ENCODE data around the gene CDC5L.

Gene CDC5L

DNA sequence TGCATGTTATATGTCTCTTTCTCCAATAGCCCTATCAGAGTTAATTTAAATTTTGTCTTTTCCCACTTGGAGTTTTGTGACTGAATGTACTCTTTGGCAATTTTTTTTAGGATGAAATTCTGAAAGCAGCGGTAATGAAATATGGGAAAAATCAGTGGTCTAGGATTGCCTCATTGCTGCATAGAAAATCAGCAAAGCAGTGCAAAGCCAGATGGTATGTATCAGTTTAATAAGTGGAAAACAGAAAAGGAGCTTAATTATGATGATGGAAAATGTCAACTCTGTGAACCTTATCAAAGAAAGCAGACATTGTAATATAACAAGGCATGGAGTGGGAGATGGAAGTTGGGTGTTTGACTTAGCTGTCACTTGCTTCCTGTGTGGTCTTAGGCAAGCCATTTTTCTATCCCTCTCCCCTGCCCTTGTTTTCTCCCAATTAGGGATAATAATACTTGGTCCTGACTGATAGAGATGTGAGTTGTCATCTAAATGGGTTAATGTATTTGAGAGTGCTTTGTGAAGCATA, 2.7 kb downstream of the CDC5L start:
- H3K79me2 ChIP-seq (ENCODE audit: insufficient read depth, low read length) = peaks cover 57% of the 10 kb centered on the region
- peaks cover 26% of the 10 kb centered on the region for H4K20me1 ChIP-seq (ENCODE audit: low read depth, low read length)
- H3K27me3 ChIP-seq (ENCODE audit: low read length) = no peaks in the 10 kb centered on the region
- no peaks in the 10 kb centered on the region for H3K9me2 ChIP-seq (replicated peaks; ENCODE audit: insufficient read depth, low read length)
- no peak for TF ChIP-seq EZH2phosphoT487 (conservative IDR thresholded peaks at IDR 0.05; ENCODE audit: low read length)
- no peak overlapping the region for H3K4me3 ChIP-seq (ENCODE audit: insufficient read depth, low read length, poor library complexity, severe bottlenecking)
- H3K9ac ChIP-seq (ENCODE audit: low read length) = 0 out of 2 replicates have a peak overlapping the region, but pooled peaks have one; percentile 0
- no peaks in the 10 kb centered on the region for H3K9me3 ChIP-seq (ENCODE audit: insufficient read depth, low read length)
- H3F3A ChIP-seq (ENCODE audit: insufficient read depth) = peaks cover 7% of the 10 kb centered on the region
- H3K36me3 ChIP-seq (ENCODE audit: low read length) = peaks cover 43% of the 10 kb centered on the region
- H2AFZ ChIP-seq (ENCODE audit: low read depth, low read length, severe bottlenecking) = no peak overlapping the region
- no peak overlapping the region for H3K27ac ChIP-seq (ENCODE audit: low read depth, low read length)
- H3K4me2 ChIP-seq (ENCODE audit: low read depth, low read length, poor library complexity, severe bottlenecking) = peak overlapping the region; percentile 90

DNA sequence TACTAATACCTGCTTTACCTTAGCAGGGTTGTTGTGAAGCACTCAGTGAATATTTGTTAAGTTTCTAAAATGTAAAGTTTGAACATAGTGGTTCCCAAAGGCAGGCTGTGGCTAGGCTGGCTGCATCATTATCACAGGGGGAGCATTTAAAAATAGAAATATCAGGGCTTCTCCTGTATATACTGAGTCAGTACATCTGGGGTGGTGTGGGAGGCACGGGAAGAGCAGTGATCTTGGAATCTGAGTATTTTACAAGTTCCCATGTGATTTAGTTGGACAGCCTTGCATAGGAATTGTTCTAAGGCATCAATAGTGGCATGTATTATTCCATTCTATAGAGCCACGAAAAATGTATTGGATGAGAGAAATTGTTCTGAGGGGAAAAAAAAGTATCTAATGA, 8.0 kb downstream of the CDC5L start:
- H3K9ac ChIP-seq (ENCODE audit: low read length) = no peak overlapping the region
- no peaks in the 10 kb centered on the region; the same call in 1 of the 2 replicates for H3F3A ChIP-seq (ENCODE audit: insufficient read depth)
- no peaks in the 10 kb centered on the region for H3K27me3 ChIP-seq (ENCODE audit: low read length)
- H4K20me1 ChIP-seq (ENCODE audit: low read depth, low read length) = peaks cover 24% of the 10 kb centered on the region
- no peak overlapping the region for H3K27ac ChIP-seq (ENCODE audit: low read depth, low read length)
- no peak overlapping the region for H3K4me2 ChIP-seq (ENCODE audit: low read depth, low read length, poor library complexity, severe bottlenecking)
- no peaks in the 10 kb centered on the region for H3K9me3 ChIP-seq (ENCODE audit: insufficient read depth, low read length)
- H2AFZ ChIP-seq (ENCODE audit: low read depth, low read length, severe bottlenecking) = no peak overlapping the region
- H3K36me3 ChIP-seq (ENCODE audit: low read length) = peaks cover 79% of the 10 kb centered on the region
- TF ChIP-seq EZH2phosphoT487 (conservative IDR thresholded peaks at IDR 0.05; ENCODE audit: low read length) = no peak
- TF ChIP-seq, protein P1, sequence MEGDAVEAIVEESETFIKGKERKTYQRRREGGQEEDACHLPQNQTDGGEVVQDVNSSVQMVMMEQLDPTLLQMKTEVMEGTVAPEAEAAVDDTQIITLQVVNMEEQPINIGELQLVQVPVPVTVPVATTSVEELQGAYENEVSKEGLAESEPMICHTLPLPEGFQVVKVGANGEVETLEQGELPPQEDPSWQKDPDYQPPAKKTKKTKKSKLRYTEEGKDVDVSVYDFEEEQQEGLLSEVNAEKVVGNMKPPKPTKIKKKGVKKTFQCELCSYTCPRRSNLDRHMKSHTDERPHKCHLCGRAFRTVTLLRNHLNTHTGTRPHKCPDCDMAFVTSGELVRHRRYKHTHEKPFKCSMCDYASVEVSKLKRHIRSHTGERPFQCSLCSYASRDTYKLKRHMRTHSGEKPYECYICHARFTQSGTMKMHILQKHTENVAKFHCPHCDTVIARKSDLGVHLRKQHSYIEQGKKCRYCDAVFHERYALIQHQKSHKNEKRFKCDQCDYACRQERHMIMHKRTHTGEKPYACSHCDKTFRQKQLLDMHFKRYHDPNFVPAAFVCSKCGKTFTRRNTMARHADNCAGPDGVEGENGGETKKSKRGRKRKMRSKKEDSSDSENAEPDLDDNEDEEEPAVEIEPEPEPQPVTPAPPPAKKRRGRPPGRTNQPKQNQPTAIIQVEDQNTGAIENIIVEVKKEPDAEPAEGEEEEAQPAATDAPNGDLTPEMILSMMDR (IDR thresholded peaks at IDR 0.05; ENCODE audit: insufficient read depth, low read length, poor library complexity, severe bottlenecking) = no peak
- H3K4me3 ChIP-seq (ENCODE audit: insufficient read depth, low read length, poor library complexity, severe bottlenecking) = no peak overlapping the region
- no peaks in the 10 kb centered on the region for H3K9me2 ChIP-seq (replicated peaks; ENCODE audit: insufficient read depth, low read length)
- H3K79me2 ChIP-seq (ENCODE audit: insufficient read depth, low read length) = peaks cover 67% of the 10 kb centered on the region

DNA sequence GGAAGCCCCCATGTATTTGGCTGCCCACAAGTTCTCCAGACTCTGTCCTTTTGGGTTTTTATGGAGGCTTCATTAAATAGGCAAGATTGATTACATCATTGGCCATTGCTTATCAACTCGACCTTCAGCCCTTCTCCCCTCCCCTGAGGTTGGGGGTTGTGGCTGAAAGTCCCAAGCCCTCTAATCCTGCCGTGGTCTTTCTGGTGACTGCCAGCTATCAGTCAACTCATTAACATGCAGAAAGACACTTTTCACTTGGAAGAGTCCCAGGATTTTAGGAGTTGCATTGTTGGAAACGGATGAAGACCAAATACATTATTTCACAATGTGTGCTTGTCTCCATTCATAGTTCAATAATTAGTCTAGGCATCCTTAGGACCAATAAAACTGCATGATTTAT, 9.5 kb downstream of the CDC5L start:
- H2AFZ ChIP-seq (ENCODE audit: low read depth, low read length, severe bottlenecking) = no peak overlapping the region
- no peaks in the 10 kb centered on the region for H3K9me3 ChIP-seq (ENCODE audit: insufficient read depth, low read length)
- H3K4me3 ChIP-seq (ENCODE audit: insufficient read depth, low read length, poor library complexity, severe bottlenecking) = no peak overlapping the region
- H3K9me2 ChIP-seq (replicated peaks; ENCODE audit: insufficient read depth, low read length) = no peaks in the 10 kb centered on the region
- H3K27ac ChIP-seq (ENCODE audit: low read depth, low read length) = no peak overlapping the region
- no peaks in the 10 kb centered on the region; the same call in 1 of the 2 replicates for H3F3A ChIP-seq (ENCODE audit: insufficient read depth)
- H3K27me3 ChIP-seq (ENCODE audit: low read length) = no peaks in the 10 kb centered on the region
- no peak overlapping the region for H3K9ac ChIP-seq (ENCODE audit: low read length)
- peaks cover 65% of the 10 kb centered on the region for H3K79me2 ChIP-seq (ENCODE audit: insufficient read depth, low read length)
- H3K4me2 ChIP-seq (ENCODE audit: low read depth, low read length, poor library complexity, severe bottlenecking) = no peak overlapping the region
- peaks cover 81% of the 10 kb centered on the region for H3K36me3 ChIP-seq (ENCODE audit: low read length)
- H4K20me1 ChIP-seq (ENCODE audit: low read depth, low read length) = peaks cover 21% of the 10 kb centered on the region
- no peak for TF ChIP-seq EZH2phosphoT487 (conservative IDR thresholded peaks at IDR 0.05; ENCODE audit: low read length)
- TF ChIP-seq, protein P1 (IDR thresholded peaks at IDR 0.05; ENCODE audit: insufficient read depth, low read length, poor library complexity, severe bottlenecking) = no peak

DNA sequence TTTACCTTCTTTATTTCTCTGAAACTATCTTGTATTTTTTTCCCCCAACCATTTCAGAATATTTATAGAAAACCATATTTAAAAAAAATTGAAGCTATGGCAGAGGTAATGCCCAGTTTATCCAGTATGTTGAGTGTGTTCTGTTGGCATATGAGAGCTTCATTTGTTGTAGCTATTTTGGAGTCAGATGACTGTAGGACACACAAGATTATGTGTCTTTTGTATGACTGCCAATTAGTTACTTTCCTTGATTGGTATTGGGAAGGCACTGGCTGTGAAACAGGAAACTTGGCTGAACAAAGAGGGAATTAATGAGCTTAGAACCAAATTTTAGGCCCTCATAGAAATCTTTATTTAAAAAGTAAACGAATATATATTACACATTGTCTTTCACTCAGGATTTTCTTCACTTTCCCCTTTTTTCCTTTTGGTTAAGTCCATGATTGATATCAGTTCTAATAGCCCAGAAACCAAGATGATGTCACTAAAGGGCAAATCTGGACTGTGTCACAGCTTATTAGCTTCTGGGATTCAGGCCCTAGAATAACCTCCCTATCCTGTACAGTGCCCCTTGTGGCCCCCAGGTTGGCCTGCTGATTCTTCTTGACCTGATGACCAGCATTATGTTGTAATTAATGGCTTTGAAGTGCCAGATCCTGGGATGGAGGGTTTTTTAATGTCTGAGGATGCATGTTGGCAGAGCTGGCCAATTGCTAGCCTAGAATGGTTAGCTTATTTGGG, 10.1 kb downstream of the CDC5L start:
- Histone ChIP-seq H3K9me3 (ENCODE audit: insufficient read depth, low read length) (no peaks in the 10 kb centered on the region), H3K9me2 (replicated peaks; ENCODE audit: insufficient read depth, low read length) (no peaks in the 10 kb centered on the region), H3K79me2 (ENCODE audit: insufficient read depth, low read length) (peaks cover 63% of the 10 kb centered on the region), H3K9ac (ENCODE audit: low read length) (no peak overlapping the region), H4K20me1 (ENCODE audit: low read depth, low read length) (peaks cover 18% of the 10 kb centered on the region), H3K27ac (ENCODE audit: low read depth, low read length) (no peak overlapping the region), H2AFZ (ENCODE audit: low read depth, low read length, severe bottlenecking) (no peak overlapping the region), H3K4me2 (ENCODE audit: low read depth, low read length, poor library complexity, severe bottlenecking) (no peak overlapping the region), H3F3A (ENCODE audit: insufficient read depth) (peaks cover 3% of the 10 kb centered on the region; the same call in 1 of the 2 replicates), H3K27me3 (ENCODE audit: low read length) (no peaks in the 10 kb centered on the region), H3K4me3 (ENCODE audit: insufficient read depth, low read length, poor library complexity, severe bottlenecking) (no peak overlapping the region), H3K36me3 (ENCODE audit: low read length) (peaks cover 80% of the 10 kb centered on the region)
- no peak for TF ChIP-seq EZH2phosphoT487 (conservative IDR thresholded peaks at IDR 0.05; ENCODE audit: low read length)
- TF ChIP-seq, protein P1 (IDR thresholded peaks at IDR 0.05; ENCODE audit: insufficient read depth, low read length, poor library complexity, severe bottlenecking) = no peak
